Epithelial cell of proximal tubule (primary cell): ENCODE results near the gene ARHGAP12. TPM values are rescaled to one million over a fixed set of nuclear protein-coding genes. Genes with fewer than 3 reads are reported as not detected.
A peak's percentile ranks its signal among the peaks of the same experiment; 100 is the strongest.

Experiments used
- DNase-seq: peaks from one replicate; pipeline ENCODE4 v3.0.0-alpha.2; 2011; ENCODE audit warnings: low read depth
- H3K4me3 ChIP-seq: 2 replicates; pipeline ENCODE4 v1.5.1; 2011; ENCODE audit warnings: low read depth, mild to moderate bottlenecking, low read length
- total RNA-seq: library from RNA; depleted of rRNA; stranded (reverse); fragments of >200 nt; gene quantifications from 2 replicates; pipeline ENCODE4 v1.2.3, GENCODE V29; 2015
- TF ChIP-seq, protein P1 (sequence below): conservative IDR thresholded peaks from 2 replicates; pipeline ENCODE4 v1.5.1; 2012; ENCODE audit warnings: low read depth, mild to moderate bottlenecking, low read length

ARHGAP12 gene
- total RNA-seq, 1 donor from 2014 or later: 13.7 TPM

DNA sequence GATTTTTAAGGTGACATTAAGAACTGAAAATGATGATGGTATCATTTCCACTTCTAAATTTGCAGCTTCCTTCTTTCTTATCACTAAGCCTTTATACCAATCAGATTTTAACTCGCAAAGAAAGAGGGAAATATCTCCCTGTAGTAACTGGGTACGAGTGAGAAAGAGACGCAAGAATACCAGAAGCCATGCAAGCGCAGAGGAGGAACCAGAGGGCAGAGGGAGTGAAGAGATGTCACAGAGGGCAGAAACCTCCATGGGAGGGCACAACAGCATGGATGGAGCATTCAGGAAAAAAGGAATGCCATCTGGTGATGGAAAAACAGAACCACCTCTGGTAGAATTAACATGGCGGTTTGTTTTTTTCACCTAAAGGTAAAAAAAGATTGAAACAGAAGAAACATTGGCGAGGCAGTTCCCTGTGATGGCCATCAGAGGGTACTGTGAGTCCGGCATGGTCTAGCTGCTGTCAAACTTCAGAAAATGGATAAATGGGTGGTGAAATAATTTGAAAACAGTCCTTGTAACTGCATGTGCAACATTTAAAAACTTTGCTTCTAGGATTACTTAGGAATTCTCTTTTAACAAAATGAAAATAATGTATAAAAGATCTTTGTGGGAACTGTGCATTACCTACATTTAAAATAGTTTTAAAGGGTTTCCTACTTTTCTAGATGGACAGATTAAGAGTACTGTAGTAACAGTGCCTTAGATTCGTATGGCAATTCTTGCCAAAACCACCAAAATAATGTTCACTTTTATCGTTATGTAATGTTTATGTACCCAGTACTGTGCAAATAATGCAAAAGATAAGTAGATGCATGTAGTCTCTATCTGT lies 91.8 kb downstream of the ARHGAP12 start:
- H3K4me3 ChIP-seq: no peak overlapping the region
- DNase-seq: no peak
- TF ChIP-seq, protein P1, sequence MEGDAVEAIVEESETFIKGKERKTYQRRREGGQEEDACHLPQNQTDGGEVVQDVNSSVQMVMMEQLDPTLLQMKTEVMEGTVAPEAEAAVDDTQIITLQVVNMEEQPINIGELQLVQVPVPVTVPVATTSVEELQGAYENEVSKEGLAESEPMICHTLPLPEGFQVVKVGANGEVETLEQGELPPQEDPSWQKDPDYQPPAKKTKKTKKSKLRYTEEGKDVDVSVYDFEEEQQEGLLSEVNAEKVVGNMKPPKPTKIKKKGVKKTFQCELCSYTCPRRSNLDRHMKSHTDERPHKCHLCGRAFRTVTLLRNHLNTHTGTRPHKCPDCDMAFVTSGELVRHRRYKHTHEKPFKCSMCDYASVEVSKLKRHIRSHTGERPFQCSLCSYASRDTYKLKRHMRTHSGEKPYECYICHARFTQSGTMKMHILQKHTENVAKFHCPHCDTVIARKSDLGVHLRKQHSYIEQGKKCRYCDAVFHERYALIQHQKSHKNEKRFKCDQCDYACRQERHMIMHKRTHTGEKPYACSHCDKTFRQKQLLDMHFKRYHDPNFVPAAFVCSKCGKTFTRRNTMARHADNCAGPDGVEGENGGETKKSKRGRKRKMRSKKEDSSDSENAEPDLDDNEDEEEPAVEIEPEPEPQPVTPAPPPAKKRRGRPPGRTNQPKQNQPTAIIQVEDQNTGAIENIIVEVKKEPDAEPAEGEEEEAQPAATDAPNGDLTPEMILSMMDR: peak; percentile 82

DNA sequence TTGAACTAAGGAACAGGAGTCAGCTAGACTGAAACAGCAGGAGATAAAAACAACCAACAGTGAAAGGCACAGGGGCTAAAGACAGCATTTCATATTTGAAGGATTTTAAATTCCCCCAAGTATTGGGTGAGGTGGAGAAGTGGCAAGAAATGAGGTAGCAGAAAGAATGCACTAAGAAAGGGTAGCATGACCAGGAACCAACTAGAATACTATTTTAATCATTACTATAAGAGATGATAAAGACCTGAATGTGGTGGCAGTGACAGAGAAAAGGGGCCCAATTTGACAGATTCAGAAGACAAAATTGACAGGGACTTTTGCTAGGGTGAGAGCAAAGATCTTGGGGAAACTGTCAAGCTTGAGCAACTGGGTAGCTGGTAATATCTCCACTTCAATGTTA lies 94.9 kb downstream of the ARHGAP12 start:
- no peak for DNase-seq
- TF ChIP-seq, protein P1: no peak

DNA sequence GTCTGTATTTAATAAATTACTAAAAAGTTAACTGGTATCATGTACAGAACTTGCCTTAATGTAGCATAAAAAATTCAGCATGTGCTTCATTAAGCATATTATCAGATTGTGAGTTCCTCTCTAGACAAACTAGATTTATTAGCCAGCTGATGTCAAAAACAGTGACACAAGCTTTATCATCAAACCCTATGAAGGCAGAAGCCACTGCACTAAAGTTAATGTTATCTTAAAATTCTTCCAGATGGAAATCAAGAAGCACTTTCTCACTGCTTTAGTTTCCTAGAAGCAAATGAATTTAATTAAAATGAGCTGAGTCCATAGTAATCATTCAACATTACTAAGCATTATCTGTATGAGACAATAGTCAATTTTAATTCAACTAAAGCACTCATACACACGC lies 96.4 kb downstream of the ARHGAP12 start:
- no peak overlapping the region for H3K4me3 ChIP-seq
- TF ChIP-seq, protein P1: no peak
- no peak for DNase-seq

More for the DNA sequence above, 94.9 kb downstream of the ARHGAP12 start:
- H3K4me3 ChIP-seq: no peak overlapping the region

DNA sequence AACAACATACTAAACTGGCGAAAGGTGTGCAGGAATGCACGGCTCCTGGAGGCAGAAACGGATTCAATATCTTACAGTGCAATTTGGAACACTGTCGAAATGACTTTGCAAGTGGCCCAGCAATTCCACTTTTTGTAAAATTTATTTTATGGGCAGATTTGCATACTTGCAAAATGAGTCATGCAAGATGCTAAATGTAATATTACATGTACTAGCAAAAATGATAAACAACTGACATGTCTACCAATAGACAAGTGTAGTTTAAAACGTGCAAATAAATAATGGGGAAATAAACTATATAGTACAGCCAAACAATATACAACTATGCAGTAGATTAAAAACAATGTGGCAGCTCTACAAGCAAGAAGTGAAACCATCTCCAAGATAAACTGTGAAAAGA lies 97.7 kb downstream of the ARHGAP12 start:
- TF ChIP-seq, protein P1: no peak
- H3K4me3 ChIP-seq: no peak overlapping the region
- DNase-seq: no peak

DNA sequence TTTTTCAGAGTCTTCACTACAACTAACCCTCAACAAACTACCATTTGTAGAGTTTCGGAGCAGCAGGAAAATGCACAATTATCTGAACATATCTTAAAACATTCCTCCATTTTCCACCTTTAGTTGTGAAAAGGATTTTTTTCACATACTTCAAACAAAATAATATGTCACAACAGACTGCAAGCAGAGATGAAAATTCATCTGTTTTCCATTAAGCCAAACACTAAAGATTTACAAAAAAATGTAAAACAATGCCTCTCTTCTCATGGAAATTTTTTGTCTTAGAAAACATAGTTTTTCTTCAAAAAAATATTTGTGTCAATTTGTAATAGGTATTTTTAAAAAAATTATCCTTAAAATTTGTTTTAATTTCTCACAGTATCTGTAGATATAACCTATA lies 98.9 kb downstream of the ARHGAP12 start:
- no peak for DNase-seq
- TF ChIP-seq, protein P1: no peak
- no peak overlapping the region for H3K4me3 ChIP-seq

DNA sequence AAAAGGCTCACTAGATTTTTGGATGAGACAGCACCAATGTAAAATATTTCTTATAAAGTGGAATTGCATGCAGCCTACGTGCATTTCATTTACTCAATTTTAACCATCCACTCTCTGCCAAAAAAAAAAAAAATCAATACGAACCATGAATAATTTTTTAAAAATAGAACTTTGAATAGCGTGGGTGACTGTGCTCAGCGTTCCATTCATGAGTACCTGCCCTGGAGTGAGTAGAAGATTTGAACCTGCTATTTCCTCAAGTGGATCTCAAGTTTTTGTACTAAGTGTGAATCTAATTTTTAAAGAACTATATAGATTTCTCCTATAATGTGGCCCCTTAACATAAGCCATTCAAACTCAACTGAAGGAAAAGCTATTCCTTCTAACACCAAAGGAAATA lies 105.3 kb downstream of the ARHGAP12 start:
- no peak overlapping the region for H3K4me3 ChIP-seq
- TF ChIP-seq, protein P1: no peak
- no peak for DNase-seq
